ENCODE data around the gene SH3BGR.

- TF ChIP-seq CTCF (IDR thresholded peaks at IDR 0.05 in 4 of 5, conservative IDR thresholded peaks at IDR 0.05 in 1 of 5) = no peak
- no peak for TF ChIP-seq POLR2A (IDR thresholded peaks at IDR 0.05)
Observed at GRCh38 chr21:39527067-39527595, 75.4 kb downstream of the SH3BGR start.
